Prostate gland (tissue), 2 donors: Measurements from ENCODE around the gene IL20RA. TPM values are rescaled to one million over a fixed set of nuclear protein-coding genes. Genes with fewer than 3 reads are reported as not detected.
A peak's percentile ranks its signal among the peaks of the same experiment; 100 is the strongest.
"Not testable (repeated sequence)": the region's sequence is repeated elsewhere in the genome, so short reads cannot be mapped to it uniquely, and the experiment has no call there.

Experiments used
- DNase-seq: peaks from one replicate; pipeline ENCODE4 v3.0.0-alpha.2; 2019; ENCODE audit warnings: low spot score
- H3K27ac ChIP-seq, 2 donors: fragments of 200-600 bp; sonication (generic); 2 replicates each; pipeline ENCODE4 v1.5.1; 2017 to 2019
- H3K27me3 ChIP-seq: fragments of 200-600 bp; sonication (generic); replicated peaks from 2 replicates; pipeline ENCODE4 v1.5.1; 2019; ENCODE audit not compliant: insufficient read depth
- H3K36me3 ChIP-seq, 2 donors: fragments of 200-600 bp; sonication (generic); 1 replicate in 1 of 2; 2 replicates in 1 of 2; pipeline versions ENCODE4 v1.5.1 to v1.8.1; 2017 to 2019
- H3K4me1 ChIP-seq: fragments of 200-600 bp; sonication (generic); replicated peaks from 2 replicates; pipeline ENCODE4 v1.5.1; 2019
- H3K4me3 ChIP-seq, 2 donors: fragments of 200-600 bp; sonication (generic); 2 replicates each; pipeline ENCODE4 v1.5.1; 2017 to 2019
- H3K9me3 ChIP-seq: fragments of 200-600 bp; sonication (generic); 2 replicates; pipeline ENCODE4 v1.5.1; 2017
- CTCF ChIP-seq, 4 experiments: fragments of 200-600 bp in 2 of 4; fragments of 450-650 bp in 2 of 4; sonication (generic) in 2 of 4; IDR thresholded peaks; 1 replicate in 3 of 4; 2 replicates in 1 of 4; pipeline ENCODE4 v1.5.1; 2016 to 2019; ENCODE audit warnings: antibody characterized with exemption in 4 of 4, mild to moderate bottlenecking in 2 of 4, moderate library complexity in 2 of 4
- POLR2A ChIP-seq: fragments of 450-650 bp; IDR thresholded peaks from one replicate; pipeline ENCODE4 v1.6.1; 2016; ENCODE audit warnings: antibody characterized with exemption, mild to moderate bottlenecking
- POLR2AphosphoS5 ChIP-seq: sonication (generic); formaldehyde crosslinking; IDR thresholded peaks from one replicate; pipeline ENCODE4 v1.6.1; 2017; ENCODE audit warnings: antibody characterized with exemption
- WGBS: methylation state at CpG from one replicate; pipeline ENCODE4 v1.1.5; 2018; 5-methylcytosine and 5-hydroxymethylcytosine counted together
- intact Hi-C: fragments of 100-400 bp; cut with DNase I; formaldehyde crosslinking; loops from one replicate; pipeline ENCODE4 v1.14.2; 2022
- total RNA-seq, 2 donors: library from RNA; depleted of rRNA; stranded (reverse); fragments of >200 nt; gene quantifications; one replicate each; pipeline ENCODE4 v1.1.0, GENCODE V29; 2016

The IL20RA gene
- total RNA-seq, 2 donors from 2014 or later: 19.9 to 25.3 TPM

GRCh38 chr6:137080711-137081110 lies 35.9 kb upstream of the IL20RA start:
- intact Hi-C loops: no loop called here
- Histone ChIP-seq H3K9me3 (no peaks in the 10 kb centered on the region), H3K36me3 (no peaks in the 10 kb centered on the region), H3K4me1 (no peaks in the 10 kb centered on the region), H3K4me3 (no peak overlapping the region), H3K27ac (no peak overlapping the region), H3K27me3 (no peaks in the 10 kb centered on the region)
- TF ChIP-seq POLR2A (no peak), CTCF (IDR thresholded peaks at IDR 0.05) (no peak), POLR2AphosphoS5 (no peak)
- WGBS: 86% methylated on average over 4 of the region's 4 CpGs
- DNase-seq: no peak

- no peaks in the 10 kb centered on the region for H3K36me3 ChIP-seq
- no peak overlapping the region for H3K27ac ChIP-seq
- H3K4me3 ChIP-seq: no peak overlapping the region
- peak in 3 of 4 experiments; percentile 57 to 82 (median 73) for TF ChIP-seq CTCF (IDR thresholded peaks at IDR 0.05)
- peak; percentile 64 for TF ChIP-seq POLR2AphosphoS5
- TF ChIP-seq POLR2A: no peak
- H3K4me1 ChIP-seq: no peaks in the 10 kb centered on the region
- H3K9me3 ChIP-seq: no peaks in the 10 kb centered on the region
- H3K27me3 ChIP-seq: no peaks in the 10 kb centered on the region
- peak; percentile 85 for DNase-seq
- 74% methylated on average over 4 of the region's 4 CpGs for WGBS
- intact Hi-C loops: loop anchor here (5.0 kb wide), 1 partner anchor 566 kb away; no protein-coding TSS in a partner anchor
Measured at GRCh38 chr6:137076277-137077068, 31.7 kb upstream of the IL20RA start.

- WGBS: 97% methylated on average over 3 of the region's 3 CpGs
Measured at GRCh38 chr6:137075790-137076189, 31.0 kb upstream of the IL20RA start.

GRCh38 chr6:137070303-137070702 lies 25.5 kb upstream of the IL20RA start:
- DNase-seq: no peak
- WGBS: 59% methylated on average over 5 of the region's 5 CpGs
- H3K4me1 ChIP-seq: no peaks in the 10 kb centered on the region
- intact Hi-C loops: no loop called here
- H3K27ac ChIP-seq: no peak overlapping the region
- TF ChIP-seq CTCF (IDR thresholded peaks at IDR 0.05) (no peak), POLR2A (no peak), POLR2AphosphoS5 (no peak)
- H3K36me3 ChIP-seq: no peaks in the 10 kb centered on the region
- no peaks in the 10 kb centered on the region for H3K27me3 ChIP-seq
- no peaks in the 10 kb centered on the region for H3K9me3 ChIP-seq
- H3K4me3 ChIP-seq: no peak overlapping the region

More at GRCh38 chr6:137075790-137076189, 31.0 kb upstream of the IL20RA start:
- H3K4me3 ChIP-seq, DNase-seq, H3K4me1 ChIP-seq, H3K9me3 ChIP-seq, H3K36me3 ChIP-seq, H3K27me3 ChIP-seq, H3K27ac ChIP-seq: not testable (repeated sequence)
- intact Hi-C loops: loop anchor here (5.0 kb wide), 1 partner anchor 567 kb away; no protein-coding TSS in a partner anchor

- DNase-seq: no peak
- no peak overlapping the region for H3K4me3 ChIP-seq
- no peak for TF ChIP-seq POLR2AphosphoS5
- no peak for TF ChIP-seq CTCF (IDR thresholded peaks at IDR 0.05)
- TF ChIP-seq POLR2A: no peak
- no peaks in the 10 kb centered on the region for H3K4me1 ChIP-seq
- no peaks in the 10 kb centered on the region for H3K36me3 ChIP-seq
- WGBS: 74% methylated on average over 2 of the region's 2 CpGs
- intact Hi-C loops: no loop called here
- H3K27me3 ChIP-seq: no peaks in the 10 kb centered on the region
- no peak overlapping the region for H3K27ac ChIP-seq
- H3K9me3 ChIP-seq: no peaks in the 10 kb centered on the region
Measured at GRCh38 chr6:137067399-137067798, 22.6 kb upstream of the IL20RA start.
